K562 (cell line): ENCODE measurements around the gene SNRPA. TPM values are rescaled to one million over a fixed set of nuclear protein-coding genes. Genes with fewer than 3 reads are reported as not detected.

Experiments used
- BRD9 ChIP-seq: fragments of 450-650 bp; IDR thresholded peaks from 2 replicates; pipeline ENCODE4 v1.6.1; 2018; ENCODE audit warnings: low read depth; ENCODE audit not compliant: partially characterized antibody
- CHD2 ChIP-seq: IDR thresholded peaks from 2 replicates; pipeline ENCODE4 v1.6.1; 2011; ENCODE audit warnings: low read depth, low read length
- DPF2 ChIP-seq: fragments of 450-650 bp; IDR thresholded peaks from 2 replicates; pipeline ENCODE4 v1.6.1; 2016
- MEF2D ChIP-seq: conservative IDR thresholded peaks from 2 replicates; pipeline ENCODE4 v1.6.1; 2016; ENCODE audit warnings: low read depth, missing genetic modification characterization, missing compliant biosample characterization
- NCOA6 ChIP-seq: fragments of 450-650 bp; IDR thresholded peaks from 2 replicates; pipeline ENCODE4 v1.6.1; 2017; ENCODE audit warnings: mild to moderate bottlenecking
- NFE2 ChIP-seq: IDR thresholded peaks from 2 replicates; pipeline ENCODE4 v1.6.1; 2014; ENCODE audit warnings: antibody characterized with exemption, low read depth
- NFXL1 ChIP-seq: fragments of 450-650 bp; formaldehyde crosslinking; IDR thresholded peaks from 2 replicates; pipeline ENCODE4 v1.4.0; 2021; ENCODE audit warnings: mild to moderate bottlenecking
- PRPF4 ChIP-seq: fragments of 200-400 bp; formaldehyde crosslinking; IDR thresholded peaks from one replicate; pipeline ENCODE4 v1.6.1; 2017; ENCODE audit warnings: low read length, low read depth, mild to moderate bottlenecking; ENCODE audit not compliant: insufficient read depth, poor library complexity, severe bottlenecking
- RFX7 ChIP-seq: fragments of 250-450 bp; sonication (Bioruptor Pico); IDR thresholded peaks from 2 replicates; pipeline ENCODE4 v1.5.1; 2021; ENCODE audit warnings: mild to moderate bottlenecking
- SMARCA5 ChIP-seq: fragments of 450-650 bp; IDR thresholded peaks from 2 replicates; pipeline ENCODE4 v1.6.1; 2016
- polyA plus RNA-seq, 8 experiments: library from polyadenylated mRNA; depleted of rRNA in 4 of 8; stranded (reverse) in 5 of 8; unstranded in 3 of 8; fragments of >200 nt; fragmentation: Nextera tagmentation in 2 of 8; fragmentation: Illumina TruSeq in 1 of 8; extraction: Ambion mirVana in 2 of 8; extraction: Trizol in 1 of 8; gene quantifications; 2 replicates each; pipeline versions ENCODE4 v1.2.1 to v1.2.3, GENCODE V29; 2011 to 2014; ENCODE audit warnings: inconsistent platforms in 1 of 8, missing spikeins in 1 of 8
- total RNA-seq, 7 experiments: library from RNA; depleted of rRNA in 6 of 7; stranded (reverse); fragments of >200 nt in 6 of 7; fragmentation: Illumina TruSeq in 2 of 7; extraction: Trizol in 2 of 7; gene quantifications; 2 replicates each; pipeline versions ENCODE4 v1.2.1 to v1.2.3, GENCODE V29; 2011 to 2021; ENCODE audit warnings: low replicate concordance in 1 of 7
- TF ChIP-seq, protein P1 (sequence below): fragments of 250-450 bp; sonication (Bioruptor Pico); IDR thresholded peaks from 2 replicates; pipeline ENCODE4 v1.8.0; 2021; ENCODE audit warnings: moderate library complexity, mild to moderate bottlenecking, inconsistent platforms
- TF ChIP-seq, protein P2 (sequence below): IDR thresholded peaks from 2 replicates; pipeline ENCODE4 v1.6.1; 2011; ENCODE audit not compliant: insufficient read length; ENCODE audit errors: extremely low read depth
- TF ChIP-seq, protein P3 (sequence below): fragments of 200-800 bp; sonication (Bioruptor generic); IDR thresholded peaks from 2 replicates; pipeline ENCODE4 v1.6.1; 2016; ENCODE audit warnings: missing genetic modification characterization, missing compliant biosample characterization

SNRPA gene
- total and polyA plus RNA-seq, 9 of the 15 experiments (the other 6 are each of a cell fraction or from before 2014, with no cell fraction given): 16.3 to 311 (median 193) TPM

DNA sequence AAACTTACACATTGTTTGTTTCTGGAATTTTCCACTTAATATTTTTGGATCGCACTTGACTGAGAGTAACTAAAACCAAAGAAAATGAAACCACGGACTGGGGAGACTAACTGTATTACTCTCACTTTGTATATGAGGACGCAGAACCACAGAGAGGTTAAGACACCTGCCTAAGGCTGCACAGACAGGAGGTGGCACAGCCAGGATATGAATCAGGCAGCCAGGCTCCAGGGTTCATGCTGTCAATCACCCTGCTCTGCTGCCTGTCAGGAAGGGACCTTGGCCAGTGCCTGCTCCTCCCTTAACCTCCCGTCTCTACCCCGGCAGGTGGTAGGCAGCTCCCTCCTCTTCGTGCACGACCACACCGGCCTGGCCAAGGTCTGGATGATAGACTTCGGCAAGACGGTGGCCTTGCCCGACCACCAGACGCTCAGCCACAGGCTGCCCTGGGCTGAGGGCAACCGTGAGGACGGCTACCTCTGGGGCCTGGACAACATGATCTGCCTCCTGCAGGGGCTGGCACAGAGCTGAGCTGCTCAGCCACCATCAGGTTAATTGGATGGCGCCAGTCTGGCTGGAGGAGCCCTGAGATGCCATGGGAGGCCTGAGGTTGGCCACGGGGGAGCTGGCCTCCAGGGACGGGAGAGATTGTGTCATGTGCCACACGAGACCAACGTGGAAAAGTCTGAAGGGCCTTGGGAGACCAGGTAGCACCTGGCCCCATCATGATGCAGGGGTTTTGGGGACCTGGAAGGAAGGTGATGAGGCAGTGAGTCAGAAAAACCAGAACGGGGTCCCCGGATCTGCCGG, 11.8 kb upstream of the SNRPA start (continued):
- TF ChIP-seq RFX7 (CRISPR knock-in tag) (no peak), PRPF4 (no peak), DPF2 (no peak), NFXL1 (no peak), BRD9 (peak; percentile 55), NCOA6 (no peak), CHD2 (no peak), SMARCA5 (no peak), MEF2D (tag) (no peak), NFE2 (no peak)
- TF ChIP-seq, protein P1, sequence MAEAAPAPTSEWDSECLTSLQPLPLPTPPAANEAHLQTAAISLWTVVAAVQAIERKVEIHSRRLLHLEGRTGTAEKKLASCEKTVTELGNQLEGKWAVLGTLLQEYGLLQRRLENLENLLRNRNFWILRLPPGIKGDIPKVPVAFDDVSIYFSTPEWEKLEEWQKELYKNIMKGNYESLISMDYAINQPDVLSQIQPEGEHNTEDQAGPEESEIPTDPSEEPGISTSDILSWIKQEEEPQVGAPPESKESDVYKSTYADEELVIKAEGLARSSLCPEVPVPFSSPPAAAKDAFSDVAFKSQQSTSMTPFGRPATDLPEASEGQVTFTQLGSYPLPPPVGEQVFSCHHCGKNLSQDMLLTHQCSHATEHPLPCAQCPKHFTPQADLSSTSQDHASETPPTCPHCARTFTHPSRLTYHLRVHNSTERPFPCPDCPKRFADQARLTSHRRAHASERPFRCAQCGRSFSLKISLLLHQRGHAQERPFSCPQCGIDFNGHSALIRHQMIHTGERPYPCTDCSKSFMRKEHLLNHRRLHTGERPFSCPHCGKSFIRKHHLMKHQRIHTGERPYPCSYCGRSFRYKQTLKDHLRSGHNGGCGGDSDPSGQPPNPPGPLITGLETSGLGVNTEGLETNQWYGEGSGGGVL (CRISPR knock-in tag): no peak
- TF ChIP-seq, protein P2, sequence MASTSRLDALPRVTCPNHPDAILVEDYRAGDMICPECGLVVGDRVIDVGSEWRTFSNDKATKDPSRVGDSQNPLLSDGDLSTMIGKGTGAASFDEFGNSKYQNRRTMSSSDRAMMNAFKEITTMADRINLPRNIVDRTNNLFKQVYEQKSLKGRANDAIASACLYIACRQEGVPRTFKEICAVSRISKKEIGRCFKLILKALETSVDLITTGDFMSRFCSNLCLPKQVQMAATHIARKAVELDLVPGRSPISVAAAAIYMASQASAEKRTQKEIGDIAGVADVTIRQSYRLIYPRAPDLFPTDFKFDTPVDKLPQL: no peak
- TF ChIP-seq, protein P3, sequence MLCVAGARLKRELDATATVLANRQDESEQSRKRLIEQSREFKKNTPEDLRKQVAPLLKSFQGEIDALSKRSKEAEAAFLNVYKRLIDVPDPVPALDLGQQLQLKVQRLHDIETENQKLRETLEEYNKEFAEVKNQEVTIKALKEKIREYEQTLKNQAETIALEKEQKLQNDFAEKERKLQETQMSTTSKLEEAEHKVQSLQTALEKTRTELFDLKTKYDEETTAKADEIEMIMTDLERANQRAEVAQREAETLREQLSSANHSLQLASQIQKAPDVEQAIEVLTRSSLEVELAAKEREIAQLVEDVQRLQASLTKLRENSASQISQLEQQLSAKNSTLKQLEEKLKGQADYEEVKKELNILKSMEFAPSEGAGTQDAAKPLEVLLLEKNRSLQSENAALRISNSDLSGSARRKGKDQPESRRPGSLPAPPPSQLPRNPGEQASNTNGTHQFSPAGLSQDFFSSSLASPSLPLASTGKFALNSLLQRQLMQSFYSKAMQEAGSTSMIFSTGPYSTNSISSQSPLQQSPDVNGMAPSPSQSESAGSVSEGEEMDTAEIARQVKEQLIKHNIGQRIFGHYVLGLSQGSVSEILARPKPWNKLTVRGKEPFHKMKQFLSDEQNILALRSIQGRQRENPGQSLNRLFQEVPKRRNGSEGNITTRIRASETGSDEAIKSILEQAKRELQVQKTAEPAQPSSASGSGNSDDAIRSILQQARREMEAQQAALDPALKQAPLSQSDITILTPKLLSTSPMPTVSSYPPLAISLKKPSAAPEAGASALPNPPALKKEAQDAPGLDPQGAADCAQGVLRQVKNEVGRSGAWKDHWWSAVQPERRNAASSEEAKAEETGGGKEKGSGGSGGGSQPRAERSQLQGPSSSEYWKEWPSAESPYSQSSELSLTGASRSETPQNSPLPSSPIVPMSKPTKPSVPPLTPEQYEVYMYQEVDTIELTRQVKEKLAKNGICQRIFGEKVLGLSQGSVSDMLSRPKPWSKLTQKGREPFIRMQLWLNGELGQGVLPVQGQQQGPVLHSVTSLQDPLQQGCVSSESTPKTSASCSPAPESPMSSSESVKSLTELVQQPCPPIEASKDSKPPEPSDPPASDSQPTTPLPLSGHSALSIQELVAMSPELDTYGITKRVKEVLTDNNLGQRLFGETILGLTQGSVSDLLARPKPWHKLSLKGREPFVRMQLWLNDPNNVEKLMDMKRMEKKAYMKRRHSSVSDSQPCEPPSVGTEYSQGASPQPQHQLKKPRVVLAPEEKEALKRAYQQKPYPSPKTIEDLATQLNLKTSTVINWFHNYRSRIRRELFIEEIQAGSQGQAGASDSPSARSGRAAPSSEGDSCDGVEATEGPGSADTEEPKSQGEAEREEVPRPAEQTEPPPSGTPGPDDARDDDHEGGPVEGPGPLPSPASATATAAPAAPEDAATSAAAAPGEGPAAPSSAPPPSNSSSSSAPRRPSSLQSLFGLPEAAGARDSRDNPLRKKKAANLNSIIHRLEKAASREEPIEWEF (CRISPR knock-in tag): no peak
